OCI-LY7 (cell line): ENCODE results near the gene SPOP.

Source experiments
- CTCF ChIP-seq: fragments of 200-600 bp; sonication (generic); conservative IDR thresholded peaks from 2 replicates; pipeline ENCODE4 v1.5.1; 2014; ENCODE audit warnings: mild to moderate bottlenecking, antibody characterized with exemption, low read length, moderate library complexity, mixed read lengths
- EZH2phosphoT487 ChIP-seq: fragments of 200-600 bp; sonication (generic); IDR thresholded peaks from 2 replicates; pipeline ENCODE4 v1.6.1; 2018; ENCODE audit warnings: low read depth, borderline replicate concordance, mild to moderate bottlenecking, mixed run types, antibody characterized with exemption, low read length, moderate library complexity, mixed read lengths

- TF ChIP-seq CTCF = no peak
- no peak for TF ChIP-seq EZH2phosphoT487
Measured at GRCh38 chr17:49549311-49549605, 128.6 kb downstream of the SPOP start.
